Stromal cell of bone marrow (primary cell): ENCODE measurements around the gene GRIN2C.

Source experiments
- DNase-seq: peaks from one replicate; pipeline ENCODE4 v3.0.0-alpha.2; 2012; ENCODE audit warnings: low read depth

The GRIN2C gene

DNA sequence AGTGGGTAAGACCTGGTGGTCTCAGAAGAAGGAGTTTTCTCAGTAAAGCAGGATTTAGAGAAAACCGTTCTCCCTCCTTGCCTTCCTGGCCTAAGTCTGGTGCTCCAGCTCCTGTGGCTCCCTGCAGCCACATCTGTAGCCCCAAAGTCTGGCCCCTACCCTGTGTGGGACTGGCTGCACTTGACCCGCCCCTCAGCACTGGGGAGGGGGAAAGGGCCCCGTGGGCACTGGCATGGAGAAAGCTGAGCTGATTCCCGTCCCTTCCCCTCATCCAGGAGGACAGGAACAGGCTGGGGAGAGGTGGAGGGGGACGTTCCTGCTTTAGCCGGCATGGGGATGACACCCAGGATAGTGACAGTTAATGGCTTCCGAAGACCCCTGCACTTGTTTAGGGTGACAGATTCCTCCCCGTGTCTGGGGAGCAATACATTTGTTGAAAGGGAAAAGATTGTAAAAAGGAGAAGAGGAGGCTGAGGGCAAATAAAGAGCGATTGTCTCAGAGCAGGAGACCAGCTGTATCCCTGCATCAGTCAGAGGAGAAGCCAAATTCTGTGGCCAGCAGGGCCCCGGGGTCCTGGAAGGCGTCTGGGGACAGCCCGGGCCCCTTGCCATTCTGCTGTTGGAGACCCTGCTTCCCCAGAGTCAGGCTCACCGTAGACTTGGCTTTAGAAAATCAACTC lies 37.9 kb downstream of the GRIN2C start:
- no peak for DNase-seq

DNA sequence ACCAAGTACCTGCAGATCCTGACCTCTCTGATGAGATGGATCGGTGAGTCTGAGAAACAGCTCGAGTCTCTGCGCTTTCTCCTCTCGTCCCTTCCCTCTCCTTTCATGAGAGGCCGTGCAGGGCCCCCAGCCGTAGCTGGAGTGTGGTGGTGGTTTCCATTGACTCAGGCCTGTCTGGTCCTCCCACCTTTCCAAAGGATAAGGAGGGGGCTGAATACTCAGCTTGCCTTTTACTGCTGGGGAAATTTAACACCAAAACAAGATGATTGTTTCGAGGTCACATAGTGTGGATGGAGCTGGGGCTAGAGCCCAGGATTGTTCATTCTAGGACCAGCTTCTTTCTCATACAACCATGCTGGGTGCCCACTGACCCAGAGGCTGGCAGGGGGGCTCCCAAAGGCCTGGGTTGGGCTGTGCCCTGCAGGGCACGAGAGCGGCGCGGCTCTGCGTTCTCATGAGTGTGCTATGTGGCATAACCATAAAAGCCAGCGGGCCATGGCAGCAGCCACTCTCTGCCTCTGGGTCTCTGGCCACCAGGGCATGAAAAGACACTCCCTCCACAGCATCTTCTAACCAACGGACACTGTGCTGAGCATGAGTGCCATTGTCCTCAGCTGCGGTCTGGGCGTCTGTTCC lies 39.8 kb downstream of the GRIN2C start:
- DNase-seq = no peak

- no peak for DNase-seq
Observed at GRCh38 chr17:74818291-74818938, 41.3 kb downstream of the GRIN2C start.

DNA sequence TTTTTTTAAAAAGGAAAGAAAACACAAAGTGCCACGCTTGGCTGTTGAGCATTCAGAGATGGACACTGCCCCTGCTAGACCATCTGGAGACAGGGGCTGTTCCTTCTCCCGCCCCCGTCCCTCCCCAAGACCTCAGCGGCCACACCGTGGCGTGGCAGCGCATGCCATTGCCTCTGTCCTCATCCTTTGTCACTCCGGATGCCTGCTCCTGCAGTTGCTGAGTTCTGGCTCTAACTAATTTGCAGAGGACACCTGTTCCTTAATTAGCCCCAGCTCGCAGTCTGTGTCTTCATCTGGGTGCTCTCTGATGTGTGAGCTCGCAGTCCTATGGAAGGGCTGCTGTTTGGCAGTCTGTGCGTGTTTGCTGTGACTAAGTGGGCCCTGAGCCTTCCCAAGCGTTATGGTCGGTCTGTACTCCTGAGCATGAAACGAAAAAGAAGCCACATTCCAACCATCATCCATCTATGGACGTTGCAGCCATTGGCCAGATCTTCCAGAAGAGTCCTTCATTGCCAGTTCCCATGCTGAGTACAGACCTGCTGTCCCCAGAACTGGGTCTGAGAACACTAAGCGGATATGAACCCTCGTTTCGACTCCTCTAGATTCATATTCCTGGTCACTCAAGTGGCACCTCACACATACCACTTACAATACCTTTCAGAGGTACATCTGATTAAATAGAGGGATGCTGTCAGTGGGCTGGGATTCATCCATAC lies 42.6 kb downstream of the GRIN2C start:
- no peak for DNase-seq

- DNase-seq = no peak
Observed at GRCh38 chr17:74815550-74816370, 43.9 kb downstream of the GRIN2C start.

GRCh38 chr17:74815067-74815466 lies 44.6 kb downstream of the GRIN2C start:
- DNase-seq = no peak

DNA sequence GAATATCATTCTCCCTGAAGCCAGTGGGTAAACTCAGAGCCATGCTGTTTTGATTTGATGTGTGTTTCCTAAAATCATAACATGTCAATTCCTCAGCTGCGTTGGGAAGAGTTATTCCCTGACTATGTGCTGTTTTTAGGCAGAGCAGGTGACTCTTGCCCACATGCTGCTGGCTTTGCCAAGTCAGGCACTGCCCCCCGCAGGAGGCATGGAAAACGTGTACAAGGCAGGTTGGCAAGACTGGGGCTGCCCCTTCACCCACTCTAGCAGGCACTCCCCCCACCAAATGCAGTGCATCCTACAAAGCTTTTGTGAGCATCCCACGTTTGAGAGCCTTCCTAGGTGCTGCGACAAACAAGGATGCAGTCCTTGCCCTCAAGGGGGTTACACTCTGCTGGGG lies 45.2 kb downstream of the GRIN2C start:
- no peak for DNase-seq

- DNase-seq = no peak
Observed at GRCh38 chr17:74812109-74813009, 47.3 kb downstream of the GRIN2C start.

DNA sequence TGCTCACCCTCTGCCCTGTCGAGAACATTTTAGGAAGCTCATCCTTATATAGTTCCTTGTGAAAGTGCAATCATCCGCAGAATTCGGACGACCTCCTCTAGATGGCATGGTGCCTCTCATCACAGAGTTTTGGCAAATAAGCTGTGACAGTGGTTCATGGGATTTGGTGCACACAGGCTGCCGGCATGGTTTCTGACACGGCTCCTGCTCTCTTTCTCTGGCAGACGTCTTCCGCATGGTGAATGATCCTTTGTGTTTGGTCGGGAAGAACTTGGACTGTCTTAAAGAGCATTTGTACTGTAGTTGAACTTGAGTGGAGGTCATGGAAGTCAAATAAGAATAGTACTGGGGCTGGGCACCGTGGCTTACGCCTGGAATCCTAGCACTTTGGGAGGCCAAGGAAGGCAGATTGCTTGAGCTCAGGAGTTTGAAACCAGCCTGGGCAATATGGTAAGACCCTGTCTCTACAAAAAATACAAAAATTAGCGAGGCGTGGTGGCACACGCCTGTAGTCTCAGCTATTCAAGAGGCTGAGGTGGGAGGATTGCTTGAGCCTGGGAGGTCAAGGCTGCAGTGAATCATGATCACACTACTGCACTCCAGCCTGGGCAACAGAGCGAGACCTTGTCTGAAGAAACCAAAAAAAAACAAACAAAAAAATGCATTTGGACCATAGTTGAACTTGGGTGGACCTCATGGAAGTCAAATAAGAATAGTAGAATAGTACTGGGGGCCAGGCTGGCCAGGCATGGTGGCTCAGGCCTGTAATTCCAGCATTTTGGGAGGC lies 48.8 kb downstream of the GRIN2C start:
- DNase-seq = no peak

GRCh38 chr17:74808714-74809430 lies 50.8 kb downstream of the GRIN2C start:
- no peak for DNase-seq

DNA sequence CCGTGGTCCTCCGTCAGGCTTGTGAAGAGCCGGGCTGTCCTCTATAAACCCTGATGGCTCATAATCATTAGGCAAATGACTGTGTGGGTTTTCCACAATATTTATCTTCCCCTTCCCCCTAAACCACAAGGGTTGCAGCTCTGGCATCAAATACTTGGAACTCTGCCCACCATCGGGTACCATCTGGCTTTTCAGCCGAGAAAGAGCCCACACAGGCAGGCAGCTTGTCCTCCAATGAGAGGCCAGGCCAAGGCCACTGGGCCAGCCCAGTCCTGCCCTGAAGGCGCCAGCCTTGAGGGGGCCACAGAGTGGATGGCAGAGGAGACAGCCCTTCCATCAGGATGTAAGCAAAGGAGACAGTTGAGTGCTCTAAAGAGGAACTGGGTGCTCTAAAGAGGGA lies 51.8 kb downstream of the GRIN2C start:
- DNase-seq = no peak

DNA sequence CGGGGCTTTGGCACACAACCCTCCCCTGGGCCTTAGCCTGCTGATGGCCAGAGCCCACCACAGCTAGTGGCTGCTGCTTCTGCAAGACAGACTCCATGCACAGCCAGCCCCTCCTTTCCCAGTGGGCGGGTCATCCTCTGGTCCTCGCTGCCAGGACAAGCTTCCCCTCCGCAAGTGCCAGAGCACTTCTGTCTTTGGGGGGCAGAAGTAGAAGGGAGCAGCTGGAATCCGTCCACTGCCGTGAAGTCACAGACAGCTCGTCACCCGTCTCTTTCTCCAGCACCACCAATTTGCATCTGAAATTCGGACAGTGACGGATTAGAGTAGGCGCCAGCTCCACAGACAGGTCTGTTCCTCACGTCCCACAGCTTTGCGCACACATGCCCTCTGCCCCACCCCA lies 52.2 kb downstream of the GRIN2C start:
- DNase-seq = no peak

DNA sequence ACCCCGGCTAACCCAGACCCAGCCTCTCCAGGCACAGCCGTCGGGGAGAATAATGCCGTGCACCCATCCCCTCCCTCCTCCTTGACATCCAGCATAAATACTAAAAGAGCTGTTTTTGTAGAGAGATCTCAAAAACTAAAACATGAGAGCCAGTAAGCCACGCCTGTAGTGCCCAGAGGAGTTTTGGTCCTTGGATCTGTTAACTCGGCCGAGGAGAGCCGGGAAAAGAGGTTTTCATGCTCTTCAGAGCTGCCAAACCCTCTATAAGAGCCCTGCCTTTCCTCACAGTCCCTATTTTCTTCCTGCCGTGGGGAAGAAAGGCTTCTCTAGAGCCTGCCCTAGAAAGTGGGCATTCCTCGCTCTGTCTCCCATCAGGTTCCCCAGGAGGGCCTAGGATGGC lies 53.4 kb downstream of the GRIN2C start:
- no peak for DNase-seq

GRCh38 chr17:74805591-74805991 lies 54.1 kb downstream of the GRIN2C start:
- DNase-seq = no peak

DNA sequence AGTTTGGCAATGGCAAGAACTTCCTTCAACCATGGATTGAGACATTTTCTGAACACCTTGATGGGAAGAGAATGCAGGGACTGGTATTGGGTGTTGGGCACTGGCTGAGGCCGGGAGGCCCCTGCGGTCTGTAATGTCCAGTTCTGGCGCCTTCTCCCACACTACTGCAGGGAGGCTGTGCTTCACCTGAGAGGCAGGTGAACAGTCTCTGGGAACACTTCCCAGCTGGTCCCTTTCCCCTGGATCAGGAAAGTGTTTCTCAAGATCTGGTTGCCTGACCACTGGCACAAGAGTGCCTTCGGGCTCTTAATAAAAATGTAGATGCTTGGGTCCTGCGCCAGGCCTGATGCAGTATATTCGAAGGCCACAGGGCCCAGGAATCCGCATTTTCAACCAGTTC lies 55.0 kb downstream of the GRIN2C start:
- no peak for DNase-seq

DNA sequence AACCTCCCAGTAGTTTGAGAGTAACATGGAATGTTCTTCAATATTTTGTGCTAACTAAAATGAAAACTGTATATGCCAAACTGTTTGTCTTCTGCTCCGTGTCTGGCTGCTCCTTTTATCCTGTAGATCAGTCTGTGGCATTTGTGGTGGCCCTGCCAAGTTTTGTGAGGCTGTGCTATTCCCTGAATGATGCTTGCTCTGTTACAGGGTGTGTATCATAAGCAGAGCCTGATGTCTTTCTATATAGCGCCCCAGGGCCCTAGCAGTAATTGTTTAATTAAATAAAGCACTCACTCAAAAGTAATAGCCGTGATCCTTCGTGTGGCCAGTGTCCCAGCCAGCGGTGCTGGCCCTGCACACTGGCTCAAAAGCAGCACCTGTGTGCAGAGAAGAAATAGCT lies 55.7 kb downstream of the GRIN2C start:
- DNase-seq = no peak

DNA sequence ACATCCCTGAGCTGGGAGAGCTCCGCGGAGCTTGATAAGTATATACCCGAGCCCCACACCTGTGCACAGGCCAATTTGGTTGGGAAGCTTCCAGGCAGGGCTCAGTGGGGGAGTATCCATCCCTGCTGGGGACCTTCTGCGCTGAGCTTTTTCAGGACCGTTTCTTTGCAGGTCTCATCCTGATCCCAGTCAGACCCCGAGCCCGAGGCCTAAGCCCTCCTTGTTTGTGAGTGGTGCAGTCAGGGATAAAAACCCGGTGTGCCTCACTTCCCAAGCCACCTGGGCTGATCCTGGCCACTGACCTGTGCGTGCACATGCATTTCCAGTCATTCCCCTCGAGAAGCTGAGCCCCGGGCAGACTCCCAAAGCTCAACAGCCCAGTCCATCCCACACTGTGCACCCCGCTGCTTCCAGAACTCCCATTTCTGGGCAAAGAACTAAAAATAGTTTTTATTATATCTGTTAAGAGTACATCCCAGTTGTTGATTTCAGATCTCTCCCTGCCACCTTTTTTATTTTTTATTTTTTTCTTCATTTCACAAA lies 56.2 kb downstream of the GRIN2C start:
- no peak for DNase-seq

- DNase-seq = no peak
Observed at GRCh38 chr17:74801896-74802295, 57.8 kb downstream of the GRIN2C start.

GRCh38 chr17:74800531-74800930 lies 59.2 kb downstream of the GRIN2C start:
- DNase-seq = no peak
